Measurements from ENCODE around the gene CLCN6.

Gene CLCN6

GRCh38 chr1:11880181-11880575, 74.2 kb downstream of the CLCN6 start:
- Histone ChIP-seq H3K4me1 (ENCODE audit: insufficient read depth, low read length) (peaks cover 5% of the 10 kb centered on the region; the same call in 1 of the 2 replicates), H3K9me3 (ENCODE audit: insufficient read depth, low read depth, low read length) (no peaks in the 10 kb centered on the region), H3K27ac (ENCODE audit: low read length) (no peak overlapping the region), H3K9ac (ENCODE audit: low read depth, low read length) (no peak overlapping the region), H3K36me3 (ENCODE audit: insufficient read depth, low read depth, low read length) (no peaks in the 10 kb centered on the region), H3K27me3 (ENCODE audit: insufficient read depth, low read length) (no peaks in the 10 kb centered on the region), H3K4me3 (ENCODE audit: low read length) (no peak overlapping the region)

- H3K4me1 ChIP-seq (ENCODE audit: insufficient read depth, low read length) = peaks cover 5% of the 10 kb centered on the region; the same call in 1 of the 2 replicates
These were observed 75.1 kb downstream of the CLCN6 start for GRCh38 chr1:11880911-11881748.

GRCh38 chr1:11881749-11882441, 75.9 kb downstream of the CLCN6 start:
- Histone ChIP-seq H3K9me3 (ENCODE audit: insufficient read depth, low read depth, low read length) (no peaks in the 10 kb centered on the region), H3K4me3 (ENCODE audit: low read length) (no peak overlapping the region), H3K27ac (ENCODE audit: low read length) (no peak overlapping the region), H3K9ac (ENCODE audit: low read depth, low read length) (no peak overlapping the region), H3K4me1 (ENCODE audit: insufficient read depth, low read length) (peaks cover 5% of the 10 kb centered on the region; the same call in 1 of the 2 replicates), H3K36me3 (ENCODE audit: insufficient read depth, low read depth, low read length) (no peaks in the 10 kb centered on the region), H3K27me3 (ENCODE audit: insufficient read depth, low read length) (no peaks in the 10 kb centered on the region)

More at GRCh38 chr1:11880911-11881748, 75.1 kb downstream of the CLCN6 start:
- H3K9ac ChIP-seq (ENCODE audit: low read depth, low read length) = no peak overlapping the region
- no peaks in the 10 kb centered on the region for H3K27me3 ChIP-seq (ENCODE audit: insufficient read depth, low read length)
- H3K4me3 ChIP-seq (ENCODE audit: low read length) = no peak overlapping the region
- no peaks in the 10 kb centered on the region for H3K9me3 ChIP-seq (ENCODE audit: insufficient read depth, low read depth, low read length)
- H3K27ac ChIP-seq (ENCODE audit: low read length) = no peak overlapping the region
- H3K36me3 ChIP-seq (ENCODE audit: insufficient read depth, low read depth, low read length) = no peaks in the 10 kb centered on the region

GRCh38 chr1:11882814-11883538, 77.0 kb downstream of the CLCN6 start:
- no peak overlapping the region for H3K27ac ChIP-seq (ENCODE audit: low read length)

GRCh38 chr1:11885916-11886315, 79.9 kb downstream of the CLCN6 start:
- H3K4me3 ChIP-seq (ENCODE audit: low read length) = no peak overlapping the region
- H3K27me3 ChIP-seq (ENCODE audit: insufficient read depth, low read length) = no peaks in the 10 kb centered on the region
- H3K9me3 ChIP-seq (ENCODE audit: insufficient read depth, low read depth, low read length) = no peaks in the 10 kb centered on the region
- no peak overlapping the region for H3K27ac ChIP-seq (ENCODE audit: low read length)
- no peak overlapping the region for H3K9ac ChIP-seq (ENCODE audit: low read depth, low read length)
- peaks cover 5% of the 10 kb centered on the region; the same call in 1 of the 2 replicates for H3K4me1 ChIP-seq (ENCODE audit: insufficient read depth, low read length)
- no peaks in the 10 kb centered on the region for H3K36me3 ChIP-seq (ENCODE audit: insufficient read depth, low read depth, low read length)

More at GRCh38 chr1:11882814-11883538, 77.0 kb downstream of the CLCN6 start:
- H3K9me3 ChIP-seq (ENCODE audit: insufficient read depth, low read depth, low read length) = no peaks in the 10 kb centered on the region
- H3K4me1 ChIP-seq (ENCODE audit: insufficient read depth, low read length) = peaks cover 5% of the 10 kb centered on the region; the same call in 1 of the 2 replicates
- no peak overlapping the region for H3K4me3 ChIP-seq (ENCODE audit: low read length)
- H3K27me3 ChIP-seq (ENCODE audit: insufficient read depth, low read length) = no peaks in the 10 kb centered on the region
- no peak overlapping the region for H3K9ac ChIP-seq (ENCODE audit: low read depth, low read length)
- H3K36me3 ChIP-seq (ENCODE audit: insufficient read depth, low read depth, low read length) = no peaks in the 10 kb centered on the region

GRCh38 chr1:11886986-11887665, 81.1 kb downstream of the CLCN6 start:
- H3K9ac ChIP-seq (ENCODE audit: low read depth, low read length) = no peak overlapping the region
- no peaks in the 10 kb centered on the region for H3K9me3 ChIP-seq (ENCODE audit: insufficient read depth, low read depth, low read length)
- no peak overlapping the region for H3K4me3 ChIP-seq (ENCODE audit: low read length)
- H3K27ac ChIP-seq (ENCODE audit: low read length) = no peak overlapping the region
- H3K4me1 ChIP-seq (ENCODE audit: insufficient read depth, low read length) = peaks cover 5% of the 10 kb centered on the region; the same call in 1 of the 2 replicates
- H3K27me3 ChIP-seq (ENCODE audit: insufficient read depth, low read length) = no peaks in the 10 kb centered on the region
- no peaks in the 10 kb centered on the region for H3K36me3 ChIP-seq (ENCODE audit: insufficient read depth, low read depth, low read length)

- Histone ChIP-seq H3K9ac (ENCODE audit: low read depth, low read length) (no peak overlapping the region), H3K27me3 (ENCODE audit: insufficient read depth, low read length) (no peaks in the 10 kb centered on the region), H3K36me3 (ENCODE audit: insufficient read depth, low read depth, low read length) (no peaks in the 10 kb centered on the region)
These were observed 81.6 kb downstream of the CLCN6 start for GRCh38 chr1:11887666-11888007.

GRCh38 chr1:11888206-11888876, 82.3 kb downstream of the CLCN6 start:
- H3K9ac ChIP-seq (ENCODE audit: low read depth, low read length) = no peak overlapping the region
- no peak overlapping the region for H3K4me3 ChIP-seq (ENCODE audit: low read length)
- H3K36me3 ChIP-seq (ENCODE audit: insufficient read depth, low read depth, low read length) = no peaks in the 10 kb centered on the region
- H3K27me3 ChIP-seq (ENCODE audit: insufficient read depth, low read length) = no peaks in the 10 kb centered on the region
- no peaks in the 10 kb centered on the region for H3K9me3 ChIP-seq (ENCODE audit: insufficient read depth, low read depth, low read length)
- H3K27ac ChIP-seq (ENCODE audit: low read length) = no peak overlapping the region
- peaks cover 2% of the 10 kb centered on the region; the same call in 1 of the 2 replicates for H3K4me1 ChIP-seq (ENCODE audit: insufficient read depth, low read length)

More at GRCh38 chr1:11887666-11888007, 81.6 kb downstream of the CLCN6 start:
- Histone ChIP-seq H3K27ac (ENCODE audit: low read length) (no peak overlapping the region), H3K4me1 (ENCODE audit: insufficient read depth, low read length) (peaks cover 5% of the 10 kb centered on the region; the same call in 1 of the 2 replicates), H3K9me3 (ENCODE audit: insufficient read depth, low read depth, low read length) (no peaks in the 10 kb centered on the region), H3K4me3 (ENCODE audit: low read length) (no peak overlapping the region)

GRCh38 chr1:11888877-11889208, 82.9 kb downstream of the CLCN6 start:
- no peak overlapping the region for H3K4me3 ChIP-seq (ENCODE audit: low read length)
- H3K9ac ChIP-seq (ENCODE audit: low read depth, low read length) = no peak overlapping the region
- no peaks in the 10 kb centered on the region; the same call in 1 of the 2 replicates for H3K4me1 ChIP-seq (ENCODE audit: insufficient read depth, low read length)
- no peaks in the 10 kb centered on the region for H3K27me3 ChIP-seq (ENCODE audit: insufficient read depth, low read length)
- H3K27ac ChIP-seq (ENCODE audit: low read length) = no peak overlapping the region
- no peaks in the 10 kb centered on the region for H3K9me3 ChIP-seq (ENCODE audit: insufficient read depth, low read depth, low read length)
- no peaks in the 10 kb centered on the region for H3K36me3 ChIP-seq (ENCODE audit: insufficient read depth, low read depth, low read length)

GRCh38 chr1:11891433-11892186, 85.6 kb downstream of the CLCN6 start:
- Histone ChIP-seq H3K4me3 (ENCODE audit: low read length) (no peak overlapping the region), H3K9me3 (ENCODE audit: insufficient read depth, low read depth, low read length) (no peaks in the 10 kb centered on the region)

More at GRCh38 chr1:11891433-11892186, 85.6 kb downstream of the CLCN6 start:
- Histone ChIP-seq H3K4me1 (ENCODE audit: insufficient read depth, low read length) (no peaks in the 10 kb centered on the region), H3K27ac (ENCODE audit: low read length) (no peak overlapping the region), H3K9ac (ENCODE audit: low read depth, low read length) (no peak overlapping the region), H3K27me3 (ENCODE audit: insufficient read depth, low read length) (no peaks in the 10 kb centered on the region), H3K36me3 (ENCODE audit: insufficient read depth, low read depth, low read length) (no peaks in the 10 kb centered on the region)

Measured in iPS-20b (cell line).